ENCODE data around the gene P2RY6. TPM values are rescaled to one million over a fixed set of nuclear protein-coding genes. Genes with fewer than 3 reads are reported as not detected.

P2RY6 gene
- total and polyA plus RNA-seq, 2 of the 8 experiments (the other 6 are each of a cell fraction or from before 2014, with no cell fraction given): 0.15 TPM; not detected in 1

- TF ChIP-seq CHD7 (IDR thresholded peaks at IDR 0.05; ENCODE audit: insufficient replicate concordance, low read length) (no peak), KDM5A (IDR thresholded peaks at IDR 0.05; ENCODE audit: low read length) (no peak), BRCA1 (IDR thresholded peaks at IDR 0.05; ENCODE audit: low read depth, low read length) (no peak), CBX8 (IDR thresholded peaks at IDR 0.05; ENCODE audit: borderline replicate concordance, low read depth, low read length) (no peak), CBX5 (IDR thresholded peaks at IDR 0.05; ENCODE audit: low read depth, low read length) (no peak), FOSL1 (IDR thresholded peaks at IDR 0.05; ENCODE audit: insufficient read depth, low read depth, low read length) (no peak), CTBP2 (IDR thresholded peaks at IDR 0.05; ENCODE audit: borderline replicate concordance, insufficient read depth, insufficient read length, low read length) (no peak), POU5F1 (IDR thresholded peaks at IDR 0.05; ENCODE audit: low read depth, low read length) (no peak), EGR1 (IDR thresholded peaks at IDR 0.05; ENCODE audit: borderline replicate concordance, low read depth, low read length) (no peak), PHF8 (conservative IDR thresholded peaks at IDR 0.05; ENCODE audit: low read depth, low read length) (no peak), SP4 (IDR thresholded peaks at IDR 0.05; ENCODE audit: low read length) (no peak), RNF2 (IDR thresholded peaks at IDR 0.05; ENCODE audit: borderline replicate concordance, low read depth, low read length, missing control alignments, poor library complexity, severe bottlenecking) (no peak)
Measured at GRCh38 chr11:73298233-73298632, 26.1 kb downstream of the P2RY6 start (continued).

Data from H1 (cell line).